GM18508 (cell line): Measurements from ENCODE around the gene SUCO.
"Not testable (repeated sequence)": the region's sequence is repeated elsewhere in the genome, so short reads cannot be mapped to it uniquely, and the experiment has no call there.

Experiments
- ATAC-seq: cut with Tn5 transposase; IDR thresholded peaks from one replicate; pipeline ENCODE4 v1.9.1; 2021; ENCODE audit warnings: moderate number of reproducible peaks; ENCODE audit not compliant: insufficient read depth, unreplicated experiment

SUCO gene, protein sequence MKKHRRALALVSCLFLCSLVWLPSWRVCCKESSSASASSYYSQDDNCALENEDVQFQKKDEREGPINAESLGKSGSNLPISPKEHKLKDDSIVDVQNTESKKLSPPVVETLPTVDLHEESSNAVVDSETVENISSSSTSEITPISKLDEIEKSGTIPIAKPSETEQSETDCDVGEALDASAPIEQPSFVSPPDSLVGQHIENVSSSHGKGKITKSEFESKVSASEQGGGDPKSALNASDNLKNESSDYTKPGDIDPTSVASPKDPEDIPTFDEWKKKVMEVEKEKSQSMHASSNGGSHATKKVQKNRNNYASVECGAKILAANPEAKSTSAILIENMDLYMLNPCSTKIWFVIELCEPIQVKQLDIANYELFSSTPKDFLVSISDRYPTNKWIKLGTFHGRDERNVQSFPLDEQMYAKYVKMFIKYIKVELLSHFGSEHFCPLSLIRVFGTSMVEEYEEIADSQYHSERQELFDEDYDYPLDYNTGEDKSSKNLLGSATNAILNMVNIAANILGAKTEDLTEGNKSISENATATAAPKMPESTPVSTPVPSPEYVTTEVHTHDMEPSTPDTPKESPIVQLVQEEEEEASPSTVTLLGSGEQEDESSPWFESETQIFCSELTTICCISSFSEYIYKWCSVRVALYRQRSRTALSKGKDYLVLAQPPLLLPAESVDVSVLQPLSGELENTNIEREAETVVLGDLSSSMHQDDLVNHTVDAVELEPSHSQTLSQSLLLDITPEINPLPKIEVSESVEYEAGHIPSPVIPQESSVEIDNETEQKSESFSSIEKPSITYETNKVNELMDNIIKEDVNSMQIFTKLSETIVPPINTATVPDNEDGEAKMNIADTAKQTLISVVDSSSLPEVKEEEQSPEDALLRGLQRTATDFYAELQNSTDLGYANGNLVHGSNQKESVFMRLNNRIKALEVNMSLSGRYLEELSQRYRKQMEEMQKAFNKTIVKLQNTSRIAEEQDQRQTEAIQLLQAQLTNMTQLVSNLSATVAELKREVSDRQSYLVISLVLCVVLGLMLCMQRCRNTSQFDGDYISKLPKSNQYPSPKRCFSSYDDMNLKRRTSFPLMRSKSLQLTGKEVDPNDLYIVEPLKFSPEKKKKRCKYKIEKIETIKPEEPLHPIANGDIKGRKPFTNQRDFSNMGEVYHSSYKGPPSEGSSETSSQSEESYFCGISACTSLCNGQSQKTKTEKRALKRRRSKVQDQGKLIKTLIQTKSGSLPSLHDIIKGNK (N-terminal part only)

GRCh38 chr1:172532700-172533512, at the start of gene SUCO:
TSS of gene SUCO (plus strand) at chr1:172533150. CDS start at chr1:172533436, 286 bp downstream.
- ATAC-seq: peak; percentile 67

GRCh38 chr1:172483448-172483847, 49.5 kb upstream of the SUCO start:
- ATAC-seq: no peak

- ATAC-seq: no peak
These were observed 48.7 kb upstream of the SUCO start for GRCh38 chr1:172484252-172484651.

- no peak for ATAC-seq
These were observed 47.3 kb upstream of the SUCO start for GRCh38 chr1:172485626-172486025.

- no peak for ATAC-seq
These were observed 46.0 kb upstream of the SUCO start for GRCh38 chr1:172486805-172487454.

- no peak for ATAC-seq
These were observed 45.4 kb upstream of the SUCO start for GRCh38 chr1:172487550-172487949.

DNA sequence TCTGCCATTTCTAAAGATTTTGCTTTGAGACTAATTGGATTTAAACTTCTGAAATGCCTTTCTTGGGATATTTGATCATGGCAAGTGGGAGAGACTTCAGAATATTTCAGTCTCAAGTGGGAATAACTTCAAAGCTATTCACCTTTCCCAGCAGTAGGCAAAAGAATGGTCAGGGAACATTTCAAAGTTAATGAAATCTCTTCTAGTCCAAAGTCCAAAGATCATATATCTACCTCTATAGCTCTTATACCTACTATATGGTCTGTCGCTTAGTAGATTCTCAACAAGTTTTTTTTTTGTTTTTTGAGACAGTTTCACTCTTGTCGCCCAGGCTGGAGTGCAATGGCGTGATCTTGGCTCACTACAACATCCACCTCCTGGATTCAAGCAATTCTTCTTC, 44.6 kb upstream of the SUCO start:
- no peak for ATAC-seq

DNA sequence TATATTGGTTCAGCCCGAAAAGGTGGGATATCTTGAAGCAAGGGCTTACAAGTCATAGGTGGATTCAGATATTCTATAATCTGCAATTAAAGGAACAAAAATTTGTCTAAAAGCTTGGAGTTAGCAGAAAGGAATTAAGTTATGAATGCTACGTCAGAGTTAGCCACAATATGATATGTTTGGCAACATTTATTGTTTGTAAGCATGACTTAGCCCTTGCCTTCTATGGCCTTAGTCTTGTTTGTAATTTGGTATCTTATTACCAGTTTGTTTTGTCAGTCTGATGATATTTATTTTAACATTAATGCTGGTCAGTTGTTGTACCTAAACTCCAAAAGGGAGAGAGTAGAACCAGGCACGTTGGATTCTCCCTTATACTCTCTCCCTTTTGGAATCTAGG, 43.1 kb upstream of the SUCO start:
- no peak for ATAC-seq

GRCh38 chr1:172492421-172492820, 40.5 kb upstream of the SUCO start:
- no peak for ATAC-seq

DNA sequence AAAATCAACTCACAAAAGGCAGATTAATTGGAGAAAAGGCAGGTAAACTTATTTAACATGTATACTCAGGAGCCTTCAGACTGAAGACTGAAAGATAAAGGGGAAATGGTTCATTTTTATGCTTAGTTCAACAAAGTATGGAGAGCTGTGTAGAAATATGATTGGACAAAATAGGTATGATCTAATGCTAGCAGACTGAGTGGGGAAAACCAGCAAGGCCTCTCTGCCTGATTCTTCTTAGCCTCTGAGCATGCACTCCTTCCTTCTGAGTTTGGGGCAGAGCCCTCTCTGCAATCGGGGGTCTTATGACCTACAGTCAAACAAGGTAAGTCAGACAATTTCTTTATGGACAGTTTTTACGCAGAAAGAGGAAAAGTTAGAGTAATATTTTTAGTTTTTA, 38.8 kb upstream of the SUCO start:
- no peak for ATAC-seq

DNA sequence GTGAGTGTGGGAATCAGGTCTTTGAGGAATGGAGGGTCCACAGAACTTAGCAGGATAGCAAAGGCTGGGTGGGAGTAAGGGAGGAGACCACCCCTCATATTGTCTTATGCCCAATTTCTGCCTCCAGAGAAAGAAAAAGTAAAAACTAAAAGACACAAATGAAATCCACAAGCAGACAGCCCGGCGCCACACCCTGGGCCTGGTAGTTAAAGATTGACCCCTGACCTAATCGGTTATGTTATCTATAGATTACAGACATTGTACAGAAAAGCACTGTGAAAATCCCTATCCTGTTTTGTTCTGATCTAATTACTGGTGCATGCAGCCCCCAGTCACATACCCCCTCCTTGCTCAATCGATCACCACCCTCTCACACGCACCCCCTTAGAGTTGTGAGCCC, 36.8 kb upstream of the SUCO start:
- ATAC-seq: not testable (repeated sequence)

- ATAC-seq: no peak
These were observed 36.3 kb upstream of the SUCO start for GRCh38 chr1:172496678-172497077.

DNA sequence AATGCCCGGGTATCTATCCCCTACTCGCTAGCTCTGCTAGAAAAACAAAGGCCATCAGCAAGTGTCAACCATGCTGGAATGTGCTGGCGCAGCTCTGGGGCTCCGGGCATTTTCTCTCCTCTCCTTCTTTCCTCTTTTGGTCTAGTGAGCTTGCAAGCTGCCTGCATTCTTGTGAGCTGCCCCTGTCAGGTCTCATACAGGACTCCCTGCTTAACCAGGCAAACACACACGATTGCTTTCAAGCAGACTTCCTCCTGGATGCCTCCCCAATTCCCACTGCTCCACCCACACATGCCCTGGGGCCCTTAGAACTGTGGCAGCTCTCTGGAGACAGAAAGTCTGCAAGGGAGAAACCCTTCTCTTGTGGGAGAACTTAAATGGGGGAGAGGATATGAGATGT, 35.7 kb upstream of the SUCO start:
- no peak for ATAC-seq

- ATAC-seq: no peak
These were observed 34.1 kb upstream of the SUCO start for GRCh38 chr1:172498857-172499256.

GRCh38 chr1:172499636-172500141, 33.3 kb upstream of the SUCO start:
- ATAC-seq: no peak

DNA sequence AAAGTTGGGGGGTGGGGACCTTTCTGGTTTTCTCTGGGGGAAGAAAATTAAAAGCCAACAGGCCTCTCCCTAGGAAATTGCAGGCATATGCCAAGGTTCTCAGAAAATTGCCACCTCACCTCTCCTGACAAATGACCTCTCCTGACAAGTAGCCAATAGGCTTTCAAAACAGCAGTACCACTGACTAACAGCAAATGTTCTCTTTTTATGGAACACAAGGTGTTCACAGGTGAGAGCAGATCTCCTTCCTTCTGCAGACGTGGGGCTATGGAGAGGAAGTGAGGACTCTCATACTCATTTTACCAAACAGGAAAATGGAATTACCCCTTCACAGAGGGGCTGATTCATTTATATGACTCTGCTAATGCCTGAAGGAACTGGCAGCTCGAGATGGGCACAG, 32.7 kb upstream of the SUCO start:
- ATAC-seq: no peak

- ATAC-seq: no peak
These were observed 25.2 kb upstream of the SUCO start for GRCh38 chr1:172507741-172508140.

- ATAC-seq: no peak
These were observed 22.5 kb upstream of the SUCO start for GRCh38 chr1:172510479-172510878.

DNA sequence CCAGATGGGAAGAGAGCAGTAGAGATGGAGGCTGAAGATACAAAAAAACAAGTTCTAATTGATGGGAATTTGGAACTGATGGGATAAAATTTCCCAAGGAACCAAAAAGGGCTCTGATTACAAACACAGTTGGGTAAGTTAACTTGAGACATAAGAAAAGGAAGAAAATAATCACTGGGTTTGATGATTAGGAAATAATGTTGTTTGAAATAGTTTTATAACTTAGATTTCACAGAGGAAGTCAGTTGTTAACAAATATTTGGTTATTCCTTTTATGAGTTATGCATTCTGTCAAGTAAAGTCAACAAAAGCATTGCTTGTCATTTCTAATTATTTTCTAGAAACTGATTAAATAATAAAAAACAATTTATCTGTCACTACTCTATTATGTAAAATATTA, 20.4 kb upstream of the SUCO start:
- ATAC-seq: no peak
